GM23338 (cell line): Measurements from ENCODE around the gene AGAP1. TPM values are rescaled to one million over a fixed set of nuclear protein-coding genes. Genes with fewer than 3 reads are reported as not detected.

Source experiments
- ATAC-seq: fragments of 200-7000 bp; cut with Tn5 transposase; 3 replicates; pipeline ENCODE4 v1.9.1; 2020
- DNase-seq: peaks from one replicate; pipeline ENCODE4 v3.0.0-alpha.2; 2015; ENCODE audit warnings: low spot score
- H2AFZ ChIP-seq: fragments of 200-600 bp; sonication (generic); 2 replicates; pipeline ENCODE4 v1.8.0; 2016; ENCODE audit warnings: antibody characterized with exemption, mild to moderate bottlenecking, moderate library complexity
- H3F3A ChIP-seq: fragments of 200-600 bp; sonication (generic); replicated peaks from 2 replicates; pipeline ENCODE4 v1.8.0; 2017; ENCODE audit warnings: antibody characterized with exemption, mixed run types, low read depth
- H3K27ac ChIP-seq: fragments of 200-600 bp; sonication (generic); 2 replicates; pipeline ENCODE4 v1.6.1; 2016; ENCODE audit warnings: low read depth
- H3K27me3 ChIP-seq: fragments of 200-600 bp; sonication (generic); 2 replicates; pipeline ENCODE4 v1.8.0; 2016; ENCODE audit warnings: mild to moderate bottlenecking, mixed run types, moderate library complexity; ENCODE audit not compliant: insufficient read depth
- H3K36me3 ChIP-seq: fragments of 200-600 bp; sonication (generic); 2 replicates; pipeline ENCODE4 v1.8.0; 2016; ENCODE audit warnings: mild to moderate bottlenecking; ENCODE audit not compliant: insufficient read depth
- H3K4me1 ChIP-seq: fragments of 200-600 bp; sonication (generic); 2 replicates; pipeline ENCODE4 v1.8.0; 2016; ENCODE audit warnings: mild to moderate bottlenecking, moderate library complexity; ENCODE audit not compliant: insufficient read depth
- H3K4me2 ChIP-seq: fragments of 200-600 bp; sonication (generic); 2 replicates; pipeline ENCODE4 v1.7.1; 2017; ENCODE audit warnings: mixed run types
- H3K4me3 ChIP-seq: fragments of 200-600 bp; sonication (generic); 2 replicates; pipeline ENCODE4 v1.6.1; 2016; ENCODE audit warnings: mixed run types
- H3K79me2 ChIP-seq: fragments of 200-600 bp; sonication (generic); replicated peaks from 2 replicates; pipeline ENCODE4 v1.8.0; 2017; ENCODE audit warnings: mild to moderate bottlenecking; ENCODE audit not compliant: insufficient read depth
- H3K9me2 ChIP-seq: fragments of 200-600 bp; sonication (generic); 2 replicates; pipeline ENCODE4 v1.8.0; 2017; ENCODE audit not compliant: insufficient read depth
- H4K20me1 ChIP-seq: fragments of 200-600 bp; sonication (generic); replicated peaks from 2 replicates; pipeline ENCODE4 v1.8.0; 2017; ENCODE audit warnings: mild to moderate bottlenecking; ENCODE audit not compliant: insufficient read depth
- H3K27ac Mint-ChIP-seq: 2 replicates; pipeline ENCODE4 v1.8.0; 2020; ENCODE audit warnings: inconsistent platforms, mild to moderate bottlenecking, moderate library complexity, mixed read lengths
- H3K27me3 Mint-ChIP-seq: 3 replicates; pipeline ENCODE4 v1.8.0; 2022; ENCODE audit warnings: low read depth, mild to moderate bottlenecking, moderate library complexity, mixed read lengths, inconsistent platforms; ENCODE audit not compliant: insufficient read depth, poor library complexity
- H3K36me3 Mint-ChIP-seq: 3 replicates; pipeline ENCODE4 v1.8.0; 2021; ENCODE audit warnings: low read depth, mild to moderate bottlenecking, inconsistent platforms, moderate library complexity, mixed read lengths
- H3K4me1 Mint-ChIP-seq: 3 replicates; pipeline ENCODE4 v1.8.0; 2020; ENCODE audit warnings: mild to moderate bottlenecking, inconsistent platforms, mixed read lengths
- H3K4me3 Mint-ChIP-seq: 3 replicates; pipeline ENCODE4 v1.8.0; 2021; ENCODE audit warnings: moderate library complexity, mild to moderate bottlenecking, inconsistent platforms, mixed read lengths
- H3K9me3 Mint-ChIP-seq: 3 replicates; pipeline ENCODE4 v1.8.0; 2020; ENCODE audit warnings: moderate library complexity, mild to moderate bottlenecking, inconsistent platforms, mixed read lengths
- CREB1 ChIP-seq: fragments of 250-450 bp; sonication (Bioruptor Pico); IDR thresholded peaks from 2 replicates; pipeline ENCODE4 v1.5.0; 2020; ENCODE audit warnings: low read depth, mild to moderate bottlenecking, moderate library complexity
- CTCF ChIP-seq, 2 experiments: fragments of 200-600 bp in 1 of 2; sonication (generic) in 1 of 2; conservative IDR thresholded peaks; 2 replicates each; pipeline versions ENCODE4 v1.5.1 to v1.6.1; 2016 to 2017; ENCODE audit warnings: antibody characterized with exemption in 2 of 2, low read depth in 2 of 2, mild to moderate bottlenecking in 2 of 2, moderate library complexity in 1 of 2
- EZH2 ChIP-seq: fragments of 200-600 bp; sonication (generic); IDR thresholded peaks from one replicate; pipeline ENCODE4 v1.8.0; 2017; ENCODE audit warnings: antibody characterized with exemption, mild to moderate bottlenecking, low read depth; ENCODE audit not compliant: unreplicated experiment
- NANOG ChIP-seq: IDR thresholded peaks from 2 replicates; pipeline ENCODE4 v1.6.1; 2016; ENCODE audit warnings: antibody characterized with exemption, borderline replicate concordance
- POLR2AphosphoS5 ChIP-seq: IDR thresholded peaks from 2 replicates; pipeline ENCODE4 v1.6.1; 2016; ENCODE audit warnings: antibody characterized with exemption, low read depth
- STAT1 ChIP-seq: IDR thresholded peaks from one replicate; pipeline ENCODE4 v1.6.1; 2016; ENCODE audit warnings: antibody characterized with exemption; ENCODE audit not compliant: unreplicated experiment
- ZNF331 ChIP-seq: fragments of 250-450 bp; sonication (Bioruptor Pico); IDR thresholded peaks from 2 replicates; pipeline ENCODE4 v1.5.0; 2020; ENCODE audit warnings: low read depth, mild to moderate bottlenecking, moderate library complexity
- polyA plus RNA-seq: library from polyadenylated mRNA; unstranded; fragments of >200 nt; fragmentation: Nextera tagmentation; extraction: Ambion mirVana; gene quantifications from 2 replicates; pipeline ENCODE4 v1.2.1, GENCODE V29; 2016
- total RNA-seq: library from RNA; depleted of rRNA; stranded (reverse); fragments of >200 nt; shearing (Covaris generic); gene quantifications from 2 replicates; pipeline ENCODE4 v1.2.3, GENCODE V29; 2014
- TF ChIP-seq, protein P1 (sequence below): fragments of 250-450 bp; sonication (Bioruptor Pico); IDR thresholded peaks from 2 replicates; pipeline ENCODE4 v1.5.0; 2020; ENCODE audit warnings: mild to moderate bottlenecking, moderate library complexity
- TF ChIP-seq, protein P2 (sequence below): IDR thresholded peaks from one replicate; pipeline ENCODE4 v1.6.1; 2018; ENCODE audit warnings: antibody characterized with exemption; ENCODE audit not compliant: unreplicated experiment

AGAP1 gene
- total and polyA plus RNA-seq, 2 experiments from 2014 or later = 13.3 to 27.9 TPM

DNA sequence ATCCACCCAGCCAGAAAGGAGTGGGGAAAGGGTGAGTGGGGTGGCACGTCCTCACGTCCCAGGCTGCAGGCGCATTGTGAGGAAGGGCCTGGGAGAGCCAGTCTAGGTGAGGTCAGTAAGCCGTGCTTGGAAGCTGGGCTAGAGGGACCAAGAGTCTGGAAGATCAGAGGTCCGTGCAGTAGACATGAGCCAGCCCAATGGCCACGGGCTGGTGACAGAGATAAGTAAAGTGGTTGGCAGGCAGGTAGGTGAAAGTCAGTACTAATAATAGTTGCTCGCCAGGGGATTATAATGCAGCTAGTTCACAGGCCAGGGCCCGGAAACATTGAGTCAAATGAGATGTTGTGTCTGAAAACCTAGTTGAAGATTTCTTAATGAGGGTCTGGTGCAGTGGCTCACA lies 541.1 kb downstream of the AGAP1 start (continued):
- TF ChIP-seq, protein P1, sequence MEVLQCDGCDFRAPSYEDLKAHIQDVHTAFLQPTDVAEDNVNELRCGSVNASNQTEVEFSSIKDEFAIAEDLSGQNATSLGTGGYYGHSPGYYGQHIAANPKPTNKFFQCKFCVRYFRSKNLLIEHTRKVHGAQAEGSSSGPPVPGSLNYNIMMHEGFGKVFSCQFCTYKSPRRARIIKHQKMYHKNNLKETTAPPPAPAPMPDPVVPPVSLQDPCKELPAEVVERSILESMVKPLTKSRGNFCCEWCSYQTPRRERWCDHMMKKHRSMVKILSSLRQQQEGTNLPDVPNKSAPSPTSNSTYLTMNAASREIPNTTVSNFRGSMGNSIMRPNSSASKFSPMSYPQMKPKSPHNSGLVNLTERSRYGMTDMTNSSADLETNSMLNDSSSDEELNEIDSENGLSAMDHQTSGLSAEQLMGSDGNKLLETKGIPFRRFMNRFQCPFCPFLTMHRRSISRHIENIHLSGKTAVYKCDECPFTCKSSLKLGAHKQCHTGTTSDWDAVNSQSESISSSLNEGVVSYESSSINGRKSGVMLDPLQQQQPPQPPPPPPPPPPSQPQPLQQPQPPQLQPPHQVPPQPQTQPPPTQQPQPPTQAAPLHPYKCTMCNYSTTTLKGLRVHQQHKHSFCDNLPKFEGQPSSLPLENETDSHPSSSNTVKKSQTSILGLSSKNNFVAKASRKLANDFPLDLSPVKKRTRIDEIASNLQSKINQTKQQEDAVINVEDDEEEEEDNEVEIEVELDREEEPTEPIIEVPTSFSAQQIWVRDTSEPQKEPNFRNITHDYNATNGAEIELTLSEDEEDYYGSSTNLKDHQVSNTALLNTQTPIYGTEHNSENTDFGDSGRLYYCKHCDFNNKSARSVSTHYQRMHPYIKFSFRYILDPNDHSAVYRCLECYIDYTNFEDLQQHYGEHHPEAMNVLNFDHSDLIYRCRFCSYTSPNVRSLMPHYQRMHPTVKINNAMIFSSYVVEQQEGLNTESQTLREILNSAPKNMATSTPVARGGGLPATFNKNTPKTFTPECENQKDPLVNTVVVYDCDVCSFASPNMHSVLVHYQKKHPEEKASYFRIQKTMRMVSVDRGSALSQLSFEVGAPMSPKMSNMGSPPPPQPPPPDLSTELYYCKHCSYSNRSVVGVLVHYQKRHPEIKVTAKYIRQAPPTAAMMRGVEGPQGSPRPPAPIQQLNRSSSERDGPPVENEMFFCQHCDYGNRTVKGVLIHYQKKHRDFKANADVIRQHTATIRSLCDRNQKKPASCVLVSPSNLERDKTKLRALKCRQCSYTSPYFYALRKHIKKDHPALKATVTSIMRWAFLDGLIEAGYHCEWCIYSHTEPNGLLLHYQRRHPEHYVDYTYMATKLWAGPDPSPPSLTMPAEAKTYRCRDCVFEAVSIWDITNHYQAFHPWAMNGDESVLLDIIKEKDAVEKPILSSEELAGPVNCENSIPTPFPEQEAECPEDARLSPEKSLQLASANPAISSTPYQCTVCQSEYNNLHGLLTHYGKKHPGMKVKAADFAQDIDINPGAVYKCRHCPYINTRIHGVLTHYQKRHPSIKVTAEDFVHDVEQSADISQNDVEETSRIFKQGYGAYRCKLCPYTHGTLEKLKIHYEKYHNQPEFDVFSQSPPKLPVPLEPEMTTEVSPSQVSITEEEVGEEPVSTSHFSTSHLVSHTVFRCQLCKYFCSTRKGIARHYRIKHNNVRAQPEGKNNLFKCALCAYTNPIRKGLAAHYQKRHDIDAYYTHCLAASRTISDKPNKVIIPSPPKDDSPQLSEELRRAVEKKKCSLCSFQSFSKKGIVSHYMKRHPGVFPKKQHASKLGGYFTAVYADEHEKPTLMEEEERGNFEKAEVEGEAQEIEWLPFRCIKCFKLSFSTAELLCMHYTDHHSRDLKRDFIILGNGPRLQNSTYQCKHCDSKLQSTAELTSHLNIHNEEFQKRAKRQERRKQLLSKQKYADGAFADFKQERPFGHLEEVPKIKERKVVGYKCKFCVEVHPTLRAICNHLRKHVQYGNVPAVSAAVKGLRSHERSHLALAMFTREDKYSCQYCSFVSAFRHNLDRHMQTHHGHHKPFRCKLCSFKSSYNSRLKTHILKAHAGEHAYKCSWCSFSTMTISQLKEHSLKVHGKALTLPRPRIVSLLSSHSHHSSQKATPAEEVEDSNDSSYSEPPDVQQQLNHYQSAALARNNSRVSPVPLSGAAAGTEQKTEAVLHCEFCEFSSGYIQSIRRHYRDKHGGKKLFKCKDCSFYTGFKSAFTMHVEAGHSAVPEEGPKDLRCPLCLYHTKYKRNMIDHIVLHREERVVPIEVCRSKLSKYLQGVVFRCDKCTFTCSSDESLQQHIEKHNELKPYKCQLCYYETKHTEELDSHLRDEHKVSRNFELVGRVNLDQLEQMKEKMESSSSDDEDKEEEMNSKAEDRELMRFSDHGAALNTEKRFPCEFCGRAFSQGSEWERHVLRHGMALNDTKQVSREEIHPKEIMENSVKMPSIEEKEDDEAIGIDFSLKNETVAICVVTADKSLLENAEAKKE (CRISPR knock-in tag) = no peak
- TF ChIP-seq, protein P2, sequence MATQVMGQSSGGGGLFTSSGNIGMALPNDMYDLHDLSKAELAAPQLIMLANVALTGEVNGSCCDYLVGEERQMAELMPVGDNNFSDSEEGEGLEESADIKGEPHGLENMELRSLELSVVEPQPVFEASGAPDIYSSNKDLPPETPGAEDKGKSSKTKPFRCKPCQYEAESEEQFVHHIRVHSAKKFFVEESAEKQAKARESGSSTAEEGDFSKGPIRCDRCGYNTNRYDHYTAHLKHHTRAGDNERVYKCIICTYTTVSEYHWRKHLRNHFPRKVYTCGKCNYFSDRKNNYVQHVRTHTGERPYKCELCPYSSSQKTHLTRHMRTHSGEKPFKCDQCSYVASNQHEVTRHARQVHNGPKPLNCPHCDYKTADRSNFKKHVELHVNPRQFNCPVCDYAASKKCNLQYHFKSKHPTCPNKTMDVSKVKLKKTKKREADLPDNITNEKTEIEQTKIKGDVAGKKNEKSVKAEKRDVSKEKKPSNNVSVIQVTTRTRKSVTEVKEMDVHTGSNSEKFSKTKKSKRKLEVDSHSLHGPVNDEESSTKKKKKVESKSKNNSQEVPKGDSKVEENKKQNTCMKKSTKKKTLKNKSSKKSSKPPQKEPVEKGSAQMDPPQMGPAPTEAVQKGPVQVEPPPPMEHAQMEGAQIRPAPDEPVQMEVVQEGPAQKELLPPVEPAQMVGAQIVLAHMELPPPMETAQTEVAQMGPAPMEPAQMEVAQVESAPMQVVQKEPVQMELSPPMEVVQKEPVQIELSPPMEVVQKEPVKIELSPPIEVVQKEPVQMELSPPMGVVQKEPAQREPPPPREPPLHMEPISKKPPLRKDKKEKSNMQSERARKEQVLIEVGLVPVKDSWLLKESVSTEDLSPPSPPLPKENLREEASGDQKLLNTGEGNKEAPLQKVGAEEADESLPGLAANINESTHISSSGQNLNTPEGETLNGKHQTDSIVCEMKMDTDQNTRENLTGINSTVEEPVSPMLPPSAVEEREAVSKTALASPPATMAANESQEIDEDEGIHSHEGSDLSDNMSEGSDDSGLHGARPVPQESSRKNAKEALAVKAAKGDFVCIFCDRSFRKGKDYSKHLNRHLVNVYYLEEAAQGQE = no peak
- no peak for TF ChIP-seq NANOG

- Mint-ChIP-seq H3K9me3 (no peaks in the 10 kb centered on the region), H3K27me3 (peaks cover 5% of the 10 kb centered on the region), H3K27ac (no peak overlapping the region), H3K4me3 (no peak overlapping the region), H3K4me1 (peaks cover 12% of the 10 kb centered on the region), H3K36me3 (peaks cover 1% of the 10 kb centered on the region; the same call in 2 of the 3 replicates)
- ATAC-seq = no peak
- H2AFZ ChIP-seq = no peak overlapping the region
- H3K27me3 ChIP-seq = no peaks in the 10 kb centered on the region
- H3K36me3 ChIP-seq = no peaks in the 10 kb centered on the region
- no peak overlapping the region for H3K4me3 ChIP-seq
- no peaks in the 10 kb centered on the region for H3K79me2 ChIP-seq
- H3F3A ChIP-seq = no peaks in the 10 kb centered on the region
- no peak overlapping the region for H3K27ac ChIP-seq
- no peaks in the 10 kb centered on the region for H4K20me1 ChIP-seq
- H3K4me2 ChIP-seq = no peak overlapping the region
- H3K4me1 ChIP-seq = peaks cover 6% of the 10 kb centered on the region
- H3K9me2 ChIP-seq = no peaks in the 10 kb centered on the region
- DNase-seq = no peak
- TF ChIP-seq ZNF331 (CRISPR knock-in tag) = no peak
- TF ChIP-seq, protein P2 = no peak
- TF ChIP-seq CREB1 (CRISPR knock-in tag) = no peak
- no peak for TF ChIP-seq EZH2
- TF ChIP-seq CTCF (conservative IDR thresholded peaks at IDR 0.05; ENCODE audit: low read depth in 2 of 2) = no peak
- no peak for TF ChIP-seq STAT1
- no peak for TF ChIP-seq NANOG
- no peak for TF ChIP-seq POLR2AphosphoS5
Measured at GRCh38 chr2:236036045-236036444, 542.2 kb downstream of the AGAP1 start.
